ENCODE measurements around the gene TTBK1. TPM values are rescaled to one million over a fixed set of nuclear protein-coding genes. Genes with fewer than 3 reads are reported as not detected.

The TTBK1 gene
- total RNA-seq, 1 experiment from 2014 or later: 0.68 TPM

GRCh38 chr6:43271103-43271815 is 28.0 kb downstream of the TTBK1 start (continued):
- TF ChIP-seq ZNF219 (CRISPR knock-in tag; IDR thresholded peaks at IDR 0.05; ENCODE audit: borderline replicate concordance) (no peak), PREB (CRISPR knock-in tag; IDR thresholded peaks at IDR 0.05; ENCODE audit: borderline replicate concordance) (no peak), TCF7 (CRISPR knock-in tag; IDR thresholded peaks at IDR 0.05; ENCODE audit: low read depth) (no peak), ZNF423 (CRISPR knock-in tag; IDR thresholded peaks at IDR 0.05) (no peak), ATF1 (CRISPR knock-in tag; IDR thresholded peaks at IDR 0.05) (no peak), IRF2 (CRISPR knock-in tag; IDR thresholded peaks at IDR 0.05; ENCODE audit: borderline replicate concordance, low read depth) (no peak), MLX (CRISPR knock-in tag; IDR thresholded peaks at IDR 0.05) (no peak), ZNF232 (CRISPR knock-in tag; IDR thresholded peaks at IDR 0.05) (no peak)

GRCh38 chr6:43271944-43272343 is 28.7 kb downstream of the TTBK1 start:
- no peaks in the 10 kb centered on the region for H3K36me3 Mint-ChIP-seq
- POLR2A ChIA-PET: interaction anchor here (0.7 kb wide), 1 partner anchor 10 kb away, joined by 3 read pairs; no protein-coding TSS in a partner anchor
- H3K4me3 Mint-ChIP-seq: no peak overlapping the region
- CTCF ChIA-PET: interaction anchor here (1.3 kb wide), 1 partner anchor 37 kb away, joined by 4 read pairs; the partner anchor contains the start of gene CRIP3
- no peak for ATAC-seq
- DNase-seq (ENCODE audit: low spot score): no peak
- H3K27ac Mint-ChIP-seq: no peak overlapping the region
- peaks cover 45% of the 10 kb centered on the region for H3K4me1 Mint-ChIP-seq
- TF ChIP-seq HMGXB4 (CRISPR knock-in tag; IDR thresholded peaks at IDR 0.05): no peak
- TF ChIP-seq KAT7 (CRISPR knock-in tag; IDR thresholded peaks at IDR 0.05; ENCODE audit: borderline replicate concordance): no peak
- no peak for TF ChIP-seq ESRRA (CRISPR knock-in tag; IDR thresholded peaks at IDR 0.05; ENCODE audit: borderline replicate concordance)
- TF ChIP-seq ZSCAN18 (CRISPR knock-in tag; IDR thresholded peaks at IDR 0.05): no peak
- no peak for TF ChIP-seq FOXJ3 (CRISPR knock-in tag; IDR thresholded peaks at IDR 0.05; ENCODE audit: borderline replicate concordance)
- no peak for TF ChIP-seq ZNF512 (CRISPR knock-in tag; IDR thresholded peaks at IDR 0.05; ENCODE audit: borderline replicate concordance)
- TF ChIP-seq TCF7 (CRISPR knock-in tag; IDR thresholded peaks at IDR 0.05; ENCODE audit: low read depth): no peak
- no peak for TF ChIP-seq NFATC4 (CRISPR knock-in tag; IDR thresholded peaks at IDR 0.05)
- no peak for TF ChIP-seq ZBTB43 (CRISPR knock-in tag; IDR thresholded peaks at IDR 0.05)
- TF ChIP-seq E2F4 (CRISPR knock-in tag; IDR thresholded peaks at IDR 0.05; ENCODE audit: borderline replicate concordance, low read depth): no peak
- TF ChIP-seq TEAD4 (CRISPR knock-in tag; IDR thresholded peaks at IDR 0.05): no peak
- H3K9me3 Mint-ChIP-seq: no peaks in the 10 kb centered on the region
- H3K27me3 Mint-ChIP-seq (ENCODE audit: low read depth): peaks cover 91% of the 10 kb centered on the region

Data from WTC11 (cell line).